IMR-90 (cell line): ENCODE results near the gene WWP2. TPM values are rescaled to one million over a fixed set of nuclear protein-coding genes. Genes with fewer than 3 reads are reported as not detected.

ENCODE experiments used
- ATAC-seq: fragments of 200-7000 bp; cut with Tn5 transposase; 2 replicates; pipeline ENCODE4 v1.9.1; 2020; ENCODE audit warnings: low read depth, mild to moderate bottlenecking, moderate library complexity
- BruUV-seq: library from RNA; stranded (reverse); fragments of 400-500 nt; replicated peaks from 2 replicates; lab custom pipeline; 2021; lab: Mats Ljungman, UMichigan
- CTCF ChIA-PET: fragments of 300-600 bp; formaldehyde crosslinking; extraction: SDS; loops from one replicate; lab custom pipeline; 2021; ENCODE audit warnings: antibody characterized with exemption; lab: Yijun Ruan, JAX
- POLR2A ChIA-PET: fragments of 300-600 bp; sonication (Branson Sonifier 250); formaldehyde crosslinking; loops from one replicate; lab custom pipeline; 2022; ENCODE audit warnings: antibody characterized with exemption; ENCODE audit not compliant: unreplicated experiment; lab: Charles Lee
- DNase-seq: peaks from one replicate; pipeline ENCODE4 v3.0.0; 2013
- H2AFZ ChIP-seq: replicated peaks from 2 replicates; pipeline ENCODE3; 2013; ENCODE audit warnings: low read length, mild to moderate bottlenecking; ENCODE audit not compliant: poor library complexity
- H2AK5ac ChIP-seq: 2 replicates; pipeline ENCODE4 v1.6.1; 2013; ENCODE audit warnings: low read depth, low read length, inconsistent platforms
- H2AK9ac ChIP-seq: replicated peaks from 2 replicates; pipeline ENCODE3; 2013; ENCODE audit warnings: mild to moderate bottlenecking, low read depth, low read length, moderate library complexity; ENCODE audit not compliant: poor library complexity
- H2BK120ac ChIP-seq: 2 replicates; pipeline ENCODE4 v1.6.1; 2013; ENCODE audit warnings: low read depth, low read length, inconsistent platforms
- H2BK15ac ChIP-seq: 3 replicates; pipeline ENCODE4 v1.6.1; 2013; ENCODE audit warnings: low read depth, low read length, inconsistent platforms
- H2BK20ac ChIP-seq: 2 replicates; pipeline ENCODE4 v1.6.1; 2013; ENCODE audit warnings: low read depth, mild to moderate bottlenecking, inconsistent platforms, low read length, moderate library complexity
- H2BK5ac ChIP-seq: 2 replicates; pipeline ENCODE4 v1.6.1; 2013; ENCODE audit warnings: mild to moderate bottlenecking, low read depth, low read length, inconsistent platforms; ENCODE audit not compliant: poor library complexity, severe bottlenecking
- H3K14ac ChIP-seq: replicated peaks from 2 replicates; pipeline ENCODE4 v1.6.1; 2013; ENCODE audit warnings: low read depth, low read length, inconsistent platforms
- H3K18ac ChIP-seq: 2 replicates; pipeline ENCODE4 v1.6.1; 2013; ENCODE audit warnings: low read depth, low read length, control low read depth
- H3K23ac ChIP-seq: 2 replicates; pipeline ENCODE4 v1.6.1; 2013; ENCODE audit warnings: low read depth, low read length, inconsistent platforms
- H3K27ac ChIP-seq: 2 replicates; pipeline ENCODE4 v1.5.1; 2013; ENCODE audit warnings: mild to moderate bottlenecking, control low read depth, low read length; ENCODE audit not compliant: insufficient read depth
- H3K27me3 ChIP-seq: 2 replicates; pipeline ENCODE4 v1.6.1; 2013; ENCODE audit warnings: low read length; ENCODE audit not compliant: control insufficient read depth, insufficient read depth
- H3K36me3 ChIP-seq: 2 replicates; pipeline ENCODE4 v1.6.1; 2013; ENCODE audit warnings: low read length, mixed read lengths; ENCODE audit not compliant: control insufficient read depth, insufficient read depth
- H3K4ac ChIP-seq: 2 replicates; pipeline ENCODE4 v1.6.1; 2013; ENCODE audit warnings: low read depth, low read length, inconsistent platforms
- H3K4me1 ChIP-seq: 2 replicates; pipeline ENCODE4 v1.6.1; 2013; ENCODE audit warnings: low read length, mixed read lengths; ENCODE audit not compliant: control insufficient read depth, insufficient read depth
- H3K4me2 ChIP-seq: 2 replicates; pipeline ENCODE4 v1.6.1; 2013; ENCODE audit warnings: low read depth, mild to moderate bottlenecking, control low read depth, low read length, moderate library complexity
- H3K4me3 ChIP-seq: 2 replicates; pipeline ENCODE4 v1.5.1; 2013; ENCODE audit warnings: low read depth, mild to moderate bottlenecking, control low read depth, low read length, moderate library complexity; ENCODE audit not compliant: insufficient read depth
- H3K56ac ChIP-seq: 2 replicates; pipeline ENCODE4 v1.6.1; 2013; ENCODE audit warnings: low read length, inconsistent platforms; ENCODE audit not compliant: insufficient read depth; ENCODE audit errors: extremely low read depth
- H3K79me1 ChIP-seq, 2 experiments: 2 replicates each; pipeline ENCODE4 v1.6.1; 2013; ENCODE audit warnings: low read length in 2 of 2, inconsistent platforms in 1 of 2, low read depth in 1 of 2
- H3K9ac ChIP-seq: 2 replicates; pipeline ENCODE4 v1.6.1; 2013; ENCODE audit warnings: low read depth, low read length, control low read depth
- H3K9me1 ChIP-seq: 2 replicates; pipeline ENCODE4 v1.6.1; 2013; ENCODE audit warnings: low read length, inconsistent platforms; ENCODE audit not compliant: insufficient read depth
- H3K9me3 ChIP-seq: 2 replicates; pipeline ENCODE4 v1.6.1; 2013; ENCODE audit warnings: low read length; ENCODE audit not compliant: control insufficient read depth, insufficient read depth
- H4K20me1 ChIP-seq: 2 replicates; pipeline ENCODE4 v1.6.1; 2013; ENCODE audit warnings: low read length, inconsistent platforms; ENCODE audit not compliant: insufficient read depth
- H4K5ac ChIP-seq: 2 replicates; pipeline ENCODE4 v1.6.1; 2013; ENCODE audit warnings: mild to moderate bottlenecking, low read depth, low read length, control low read depth
- H4K8ac ChIP-seq, 2 experiments: 2 replicates each; pipeline ENCODE4 v1.6.1; 2013; ENCODE audit warnings: low read depth in 2 of 2, low read length in 2 of 2, control low read depth in 1 of 2, inconsistent platforms in 1 of 2
- H4K91ac ChIP-seq: 2 replicates; pipeline ENCODE4 v1.6.1; 2013; ENCODE audit warnings: low read depth, low read length, inconsistent platforms; ENCODE audit not compliant: insufficient read depth
- BHLHE40 ChIP-seq: fragments of 150-350 bp; IDR thresholded peaks from 2 replicates; pipeline ENCODE4 v1.6.1; 2016; ENCODE audit warnings: mild to moderate bottlenecking, low read depth, low read length
- CEBPB ChIP-seq: IDR thresholded peaks from 2 replicates; pipeline ENCODE4 v1.6.1; 2012; ENCODE audit warnings: low read depth, low read length, improper control_type of control experiment
- FOS ChIP-seq: fragments of 150-350 bp; IDR thresholded peaks from 2 replicates; pipeline ENCODE4 v1.6.1; 2016; ENCODE audit warnings: low read depth, low read length
- MAFK ChIP-seq: IDR thresholded peaks from 2 replicates; pipeline ENCODE4 v1.6.1; 2012; ENCODE audit warnings: low read depth, low read length, improper control_type of control experiment
- MAZ ChIP-seq: IDR thresholded peaks from 2 replicates; pipeline ENCODE4 v1.6.1; 2012; ENCODE audit warnings: low read depth, mild to moderate bottlenecking, low read length, improper control_type of control experiment, moderate library complexity, borderline replicate concordance
- RAD21 ChIP-seq: IDR thresholded peaks from 2 replicates; pipeline ENCODE4 v1.6.1; 2012; ENCODE audit warnings: low read length, improper control_type of control experiment
- SMC3 ChIP-seq: fragments of 150-350 bp; IDR thresholded peaks from 2 replicates; pipeline ENCODE4 v1.6.1; 2016; ENCODE audit warnings: low read depth, mild to moderate bottlenecking, antibody characterized with exemption, low read length, moderate library complexity
- WGBS, 2 experiments: methylation state at CpG; one replicate each; pipeline versions ENCODE4 v1.1.5 to v1.1.7; 2013; ENCODE audit warnings: missing lambda C conversion rate in 2 of 2; ENCODE audit not compliant: insufficient read length in 1 of 2; ENCODE audit errors: extremely low coverage in 2 of 2; 5-methylcytosine and 5-hydroxymethylcytosine counted together
- dilution Hi-C: fragments of 300-500 bp; cut with HindIII; formaldehyde crosslinking; loops from one replicate; pipeline ENCODE4 v1.14.3; 2018; ENCODE audit warnings: low sequenced_read_pairs; ENCODE audit not compliant: unreplicated experiment
- in situ Hi-C: fragments of 300-500 bp; cut with MboI; formaldehyde crosslinking; loops from 3 replicates; pipeline ENCODE4 v1.14.3; 2019; ENCODE audit warnings: low sequenced_read_pairs, inconsistent platforms, mixed read lengths
- intact Hi-C: fragments of 100-400 bp; cut with micrococcal nuclease; formaldehyde crosslinking; loops from 2 replicates; pipeline ENCODE4 v1.10.0; 2022
- polyA plus RNA-seq, 3 experiments: library from polyadenylated mRNA; depleted of rRNA; stranded (reverse); fragments of >200 nt; gene quantifications; 2 replicates each; pipeline ENCODE4 v1.2.3, GENCODE V29; 2012; ENCODE audit warnings: low replicate concordance in 1 of 3
- total RNA-seq: library from RNA; depleted of rRNA; stranded (reverse); fragments of >200 nt; gene quantifications from 2 replicates; pipeline ENCODE4 v1.2.3, GENCODE V29; 2012
- TF ChIP-seq, protein P1 (sequence below): conservative IDR thresholded peaks from 2 replicates; pipeline ENCODE4 v1.5.1; 2012; ENCODE audit warnings: mild to moderate bottlenecking, low read depth, low read length, improper control_type of control experiment
- TF ChIP-seq, protein P2 (sequence below): fragments of 150-350 bp; IDR thresholded peaks from 2 replicates; pipeline ENCODE4 v1.6.1; 2017; ENCODE audit warnings: mild to moderate bottlenecking, antibody characterized with exemption, low read length, low read depth

Gene WWP2
- total and polyA plus RNA-seq, 2 of the 4 experiments (the other 2 are of a cell fraction): 12.7 to 13.7 TPM

DNA sequence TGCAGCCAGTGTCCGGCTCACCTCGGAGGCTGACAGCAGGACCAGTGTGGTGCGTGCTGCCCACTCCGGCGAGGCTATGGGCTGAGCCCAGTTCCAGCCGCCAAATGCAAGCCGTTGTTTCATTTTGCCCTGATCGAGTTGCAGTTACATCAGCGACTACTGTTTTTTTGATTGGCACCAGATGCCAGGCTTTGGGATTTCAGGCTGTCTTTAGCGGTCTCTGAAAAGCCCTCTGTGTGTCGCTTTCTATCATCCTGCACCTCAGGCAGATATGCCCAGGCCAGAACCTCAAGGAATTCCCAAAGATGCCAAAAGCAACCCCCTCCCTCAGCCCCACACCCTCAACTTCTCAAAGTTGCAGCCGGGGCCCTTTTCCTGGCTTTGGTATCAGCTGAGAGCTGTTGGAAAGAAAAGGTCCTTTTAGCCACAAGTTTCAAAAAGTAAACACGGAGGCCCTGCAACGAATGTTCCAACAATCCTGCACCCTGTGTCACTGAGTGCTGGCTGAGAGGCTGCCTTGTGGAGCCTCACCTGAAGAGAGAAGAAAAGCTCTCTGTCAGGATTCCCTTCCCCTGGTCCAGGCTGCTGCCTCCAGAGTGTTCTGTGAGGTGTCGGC, 58.9 kb downstream of the WWP2 start (continued):
- TF ChIP-seq, protein P1, sequence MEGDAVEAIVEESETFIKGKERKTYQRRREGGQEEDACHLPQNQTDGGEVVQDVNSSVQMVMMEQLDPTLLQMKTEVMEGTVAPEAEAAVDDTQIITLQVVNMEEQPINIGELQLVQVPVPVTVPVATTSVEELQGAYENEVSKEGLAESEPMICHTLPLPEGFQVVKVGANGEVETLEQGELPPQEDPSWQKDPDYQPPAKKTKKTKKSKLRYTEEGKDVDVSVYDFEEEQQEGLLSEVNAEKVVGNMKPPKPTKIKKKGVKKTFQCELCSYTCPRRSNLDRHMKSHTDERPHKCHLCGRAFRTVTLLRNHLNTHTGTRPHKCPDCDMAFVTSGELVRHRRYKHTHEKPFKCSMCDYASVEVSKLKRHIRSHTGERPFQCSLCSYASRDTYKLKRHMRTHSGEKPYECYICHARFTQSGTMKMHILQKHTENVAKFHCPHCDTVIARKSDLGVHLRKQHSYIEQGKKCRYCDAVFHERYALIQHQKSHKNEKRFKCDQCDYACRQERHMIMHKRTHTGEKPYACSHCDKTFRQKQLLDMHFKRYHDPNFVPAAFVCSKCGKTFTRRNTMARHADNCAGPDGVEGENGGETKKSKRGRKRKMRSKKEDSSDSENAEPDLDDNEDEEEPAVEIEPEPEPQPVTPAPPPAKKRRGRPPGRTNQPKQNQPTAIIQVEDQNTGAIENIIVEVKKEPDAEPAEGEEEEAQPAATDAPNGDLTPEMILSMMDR: no peak

DNA sequence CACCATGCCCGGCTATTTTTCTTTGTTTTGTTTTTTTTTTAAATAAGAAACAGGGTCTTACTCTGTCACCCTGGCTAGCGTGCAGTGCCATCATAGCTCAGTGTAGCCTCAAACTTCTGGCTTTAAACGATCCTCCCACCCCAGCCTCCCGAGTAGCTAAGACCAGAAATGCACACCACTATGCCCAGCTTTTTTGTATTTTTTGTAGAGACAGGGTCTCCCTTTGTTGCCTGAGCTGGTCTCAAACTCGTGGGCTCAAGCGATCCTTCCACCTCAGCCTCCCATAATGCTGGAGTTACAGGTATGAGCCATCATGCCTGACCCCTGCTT, 59.7 kb downstream of the WWP2 start:
- H4K91ac ChIP-seq: no peak overlapping the region
- no peak overlapping the region for H4K5ac ChIP-seq
- no peak overlapping the region for H2AK5ac ChIP-seq
- no TSS peak for BruUV-seq
- no peaks in the 10 kb centered on the region; the same call in 1 of the 2 replicates for H3K36me3 ChIP-seq
- H3K4me1 ChIP-seq: peaks cover 7% of the 10 kb centered on the region
- H2AFZ ChIP-seq: no peak overlapping the region
- POLR2A ChIA-PET: no interaction called here
- peaks cover 7% of the 10 kb centered on the region; the same call in 1 of the 2 replicates for H3K9me1 ChIP-seq
- no peak overlapping the region for H3K4ac ChIP-seq
- H3K18ac ChIP-seq: no peak overlapping the region
- H2BK120ac ChIP-seq: no peak overlapping the region
- H3K4me2 ChIP-seq: no peak overlapping the region
- H3K27me3 ChIP-seq: no peaks in the 10 kb centered on the region
- no peak overlapping the region for H2BK15ac ChIP-seq
- WGBS, 2 experiments: 80% methylated on average over 1 of the region's 6 CpGs; no CpG with 5 or more reads in 1 of the 2 experiments
- H3K27ac ChIP-seq: no peak overlapping the region
- no peak overlapping the region for H3K56ac ChIP-seq
- no peak overlapping the region for H4K8ac ChIP-seq
- peaks cover 2% of the 10 kb centered on the region; the same call in 1 of the 2 replicates for H3K9me3 ChIP-seq
- H3K9ac ChIP-seq: no peak overlapping the region
- in situ Hi-C loops: loop anchor here (10.0 kb wide), 1 partner anchor 63 kb away; no protein-coding TSS in a partner anchor
- CTCF ChIA-PET: no interaction called here
- H3K4me3 ChIP-seq: no peak overlapping the region
- ATAC-seq (no peak), DNase-seq (no peak)
- no peak overlapping the region for H3K23ac ChIP-seq
- dilution Hi-C loops: no loop called here
- H4K20me1 ChIP-seq: no peaks in the 10 kb centered on the region
- H2BK5ac ChIP-seq: no peak overlapping the region
- no peak overlapping the region for H2AK9ac ChIP-seq
- no peak overlapping the region for H3K14ac ChIP-seq
- no peak overlapping the region for H2BK20ac ChIP-seq
- H3K79me1 ChIP-seq: peaks cover 0 to 4% of the 10 kb centered on the region in 2 experiments; a peak in 1 of 4 replicates
- intact Hi-C loops: no loop called here
- TF ChIP-seq BHLHE40 (no peak), FOS (no peak), CEBPB (no peak), MAFK (no peak), SMC3 (no peak), MAZ (no peak), RAD21 (no peak)
- TF ChIP-seq, protein P1: no peak
- TF ChIP-seq, protein P2, sequence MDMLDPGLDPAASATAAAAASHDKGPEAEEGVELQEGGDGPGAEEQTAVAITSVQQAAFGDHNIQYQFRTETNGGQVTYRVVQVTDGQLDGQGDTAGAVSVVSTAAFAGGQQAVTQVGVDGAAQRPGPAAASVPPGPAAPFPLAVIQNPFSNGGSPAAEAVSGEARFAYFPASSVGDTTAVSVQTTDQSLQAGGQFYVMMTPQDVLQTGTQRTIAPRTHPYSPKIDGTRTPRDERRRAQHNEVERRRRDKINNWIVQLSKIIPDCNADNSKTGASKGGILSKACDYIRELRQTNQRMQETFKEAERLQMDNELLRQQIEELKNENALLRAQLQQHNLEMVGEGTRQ: no peak
